Endothelial cell of umbilical vein (primary cell): ENCODE data around the gene GABBR2. TPM values are rescaled to one million over a fixed set of nuclear protein-coding genes. Genes with fewer than 3 reads are reported as not detected.

ENCODE experiments used
- BruUV-seq: library from RNA; stranded (reverse); fragments of 400-500 nt; replicated peaks from 2 replicates; lab custom pipeline; 2021; lab: Mats Ljungman, UMichigan
- CTCF ChIA-PET: fragments of 300-600, 350-600 bp; sonication (Branson Sonifier 250); formaldehyde crosslinking; loops from one replicate; lab custom pipeline; 2021; ENCODE audit warnings: antibody characterized with exemption, inconsistent platforms; lab: Charles Lee
- POLR2A ChIA-PET: fragments of 300-600, 350-600 bp; sonication (Branson Sonifier 250); formaldehyde crosslinking; loops from one replicate; lab custom pipeline; 2021; ENCODE audit warnings: antibody characterized with exemption, inconsistent platforms; lab: Charles Lee
- DNase-seq: peaks from one replicate; pipeline ENCODE4 v3.0.0-alpha.2; 2011; ENCODE audit warnings: low read depth, low spot score
- FAIRE-seq: peaks from 2 replicates; lab custom pipeline; 2011; peaks lifted over from hg19 to GRCh38; lab: Jason Lieb, UNC
- H2AFZ ChIP-seq: 2 replicates; pipeline ENCODE4 v1.6.0; 2012; ENCODE audit warnings: low read depth, low read length, control low read depth, inconsistent platforms
- H3K27ac ChIP-seq: 2 replicates; pipeline ENCODE4 v1.5.1; 2011; ENCODE audit warnings: low read depth, mild to moderate bottlenecking, control low read depth, low read length, moderate library complexity; ENCODE audit not compliant: insufficient read depth
- H3K27me3 ChIP-seq, 2 experiments: 2 replicates each; pipeline versions ENCODE4 v1.6.0 to v1.6.1; 2011; ENCODE audit warnings: low read length in 2 of 2, mixed read lengths in 1 of 2; ENCODE audit not compliant: control insufficient read depth in 2 of 2, insufficient read depth in 2 of 2
- H3K36me3 ChIP-seq, 2 experiments: 2 replicates in 1 of 2; 3 replicates in 1 of 2; pipeline ENCODE4 v1.5.1; 2011; ENCODE audit warnings: low read length in 2 of 2, mild to moderate bottlenecking in 1 of 2, moderate library complexity in 1 of 2; ENCODE audit not compliant: control insufficient read depth in 2 of 2, insufficient read depth in 2 of 2; ENCODE audit errors: extremely low read depth in 1 of 2
- H3K4me1 ChIP-seq: 3 replicates; pipeline ENCODE4 v1.5.1; 2011; ENCODE audit warnings: mild to moderate bottlenecking, low read length; ENCODE audit not compliant: control insufficient read depth, insufficient read depth; ENCODE audit errors: extremely low read depth
- H3K4me2 ChIP-seq: 2 replicates; pipeline ENCODE4 v1.6.1; 2011; ENCODE audit warnings: low read length, control low read depth, mixed read lengths; ENCODE audit not compliant: insufficient read depth
- H3K4me3 ChIP-seq, 3 experiments: fragments of 200-600 bp in 1 of 3; sonication (generic), shearing (Covaris generic) in 1 of 3; replicated peaks in 1 of 3; 2 replicates each; pipeline ENCODE4 v1.5.1; 2011 to 2016; ENCODE audit warnings: control low read depth in 3 of 3, low read length in 3 of 3, mild to moderate bottlenecking in 2 of 3, inconsistent platforms in 1 of 3, low read depth in 1 of 3, moderate library complexity in 1 of 3; ENCODE audit not compliant: insufficient read depth in 1 of 3
- H3K79me2 ChIP-seq: 2 replicates; pipeline ENCODE4 v1.6.0; 2012; ENCODE audit warnings: low read length, inconsistent platforms; ENCODE audit not compliant: control insufficient read depth, insufficient read depth
- H3K9ac ChIP-seq: replicated peaks from 2 replicates; pipeline ENCODE3; 2011; ENCODE audit warnings: low read length, control low read depth; ENCODE audit not compliant: insufficient read depth; ENCODE audit errors: extremely low read depth
- H3K9me1 ChIP-seq: replicated peaks from 3 replicates; pipeline ENCODE4 v1.6.0; 2011; ENCODE audit warnings: mild to moderate bottlenecking, low read length; ENCODE audit not compliant: control insufficient read depth, insufficient read depth; ENCODE audit errors: extremely low read depth
- H3K9me3 ChIP-seq: replicated peaks from 2 replicates; pipeline ENCODE4 v1.5.1; 2012; ENCODE audit warnings: low read length, inconsistent platforms; ENCODE audit not compliant: control insufficient read depth, insufficient read depth
- H4K20me1 ChIP-seq: replicated peaks from 2 replicates; pipeline ENCODE3; 2011; ENCODE audit warnings: mild to moderate bottlenecking, low read length; ENCODE audit not compliant: control insufficient read depth, insufficient read depth; ENCODE audit errors: extremely low read depth
- CTCF ChIP-seq, 2 donors: IDR thresholded peaks; 1 replicate in 1 of 2; 2 replicates in 1 of 2; pipeline ENCODE4 v1.5.1; 2011; ENCODE audit warnings: low read length in 2 of 2, mild to moderate bottlenecking in 2 of 2, moderate library complexity in 2 of 2, control low read depth in 1 of 2, inconsistent platforms in 1 of 2, low read depth in 1 of 2; ENCODE audit not compliant: insufficient read depth in 1 of 2; ENCODE audit errors: extremely low read depth in 1 of 2
- MYC ChIP-seq: IDR thresholded peaks from one replicate; pipeline ENCODE4 v1.6.1; 2011; ENCODE audit warnings: mild to moderate bottlenecking, low read depth, low read length
- POLR2AphosphoS5 ChIP-seq: IDR thresholded peaks from 2 replicates; pipeline ENCODE4 v1.6.1; 2012; ENCODE audit warnings: low read depth, mild to moderate bottlenecking, control low read depth, low read length, moderate library complexity; ENCODE audit not compliant: insufficient read depth
- dilution Hi-C: fragments of 300-500 bp; cut with MboI; formaldehyde crosslinking; loops from one replicate; pipeline ENCODE4 v1.15.0; 2019; ENCODE audit warnings: low sequenced_read_pairs; ENCODE audit not compliant: extremely low pct_ligation_motif_present
- intact Hi-C: fragments of 100-400 bp; cut with micrococcal nuclease; formaldehyde crosslinking; loops from one replicate; pipeline ENCODE4 v1.10.0; 2022
- polyA plus RNA-seq, 4 experiments: library from polyadenylated mRNA; depleted of rRNA in 3 of 4; stranded (reverse) in 3 of 4; unstranded in 1 of 4; fragments of >200 nt; gene quantifications; 2 replicates each; pipeline versions ENCODE4 v1.2.1 to v1.2.3, GENCODE V29; 2011 to 2012; ENCODE audit warnings: missing spikeins in 1 of 4
- total RNA-seq: library from RNA; stranded (reverse); gene quantifications from 2 replicates; pipeline ENCODE4 v1.2.3, GENCODE V29; 2021

The GABBR2 gene
- total and polyA plus RNA-seq, 2 donors (not counting 3 experiments of a cell fraction or from before 2014, with no cell fraction given) = 1.1 to 9.2 TPM

GRCh38 chr9:98678244-98678842, 30.4 kb downstream of the GABBR2 start:
- no peak overlapping the region for H3K4me2 ChIP-seq
- FAIRE-seq = peak; percentile 77
- peak overlapping the region; percentile 22 for H2AFZ ChIP-seq
- H3K27ac ChIP-seq = no peak overlapping the region
- H3K9me1 ChIP-seq = no peaks in the 10 kb centered on the region
- H3K4me3 ChIP-seq = no peak overlapping the region
- H4K20me1 ChIP-seq = no peaks in the 10 kb centered on the region
- H3K9ac ChIP-seq = no peak overlapping the region
- TF ChIP-seq CTCF (IDR thresholded peaks at IDR 0.05; ENCODE audit: extremely low read depth in 1 of 2, insufficient read depth in 1 of 2, low read depth in 1 of 2, low read length in 2 of 2) = peak; percentile 68 to 75
- no peak for TF ChIP-seq MYC
- H3K36me3 ChIP-seq = no peaks in the 10 kb centered on the region
- no peaks in the 10 kb centered on the region for H3K27me3 ChIP-seq
- DNase-seq = peak; percentile 36
- no TSS peak for BruUV-seq
- peaks cover 9% of the 10 kb centered on the region for H3K79me2 ChIP-seq
- ChIA-PET POLR2A (no interaction called here), CTCF (interaction anchor here (0.7 to 1.2 kb wide), 8 partner anchors 11 to 224 kb away, joined by 3 read pairs; no protein-coding TSS in a partner anchor)
- intact Hi-C loops = no loop called here
- no peaks in the 10 kb centered on the region for H3K4me1 ChIP-seq
- dilution Hi-C loops = no loop called here
- no peaks in the 10 kb centered on the region for H3K9me3 ChIP-seq

GRCh38 chr9:98673681-98674080, 35.1 kb downstream of the GABBR2 start:
- Histone ChIP-seq H4K20me1 (no peaks in the 10 kb centered on the region), H3K4me1 (no peaks in the 10 kb centered on the region), H3K9me1 (no peaks in the 10 kb centered on the region), H3K79me2 (peaks cover 8% of the 10 kb centered on the region), H3K9me3 (no peaks in the 10 kb centered on the region), H3K27me3 (no peaks in the 10 kb centered on the region), H3K36me3 (no peaks in the 10 kb centered on the region), H2AFZ (no peak overlapping the region), H3K27ac (no peak overlapping the region), H3K9ac (no peak overlapping the region), H3K4me3 (no peak overlapping the region), H3K4me2 (no peak overlapping the region)
- TF ChIP-seq POLR2AphosphoS5 (no peak), MYC (no peak)
- dilution Hi-C loops (no loop called here), intact Hi-C loops (no loop called here)
- no peak for FAIRE-seq
- no peak for DNase-seq
- POLR2A ChIA-PET = no interaction called here
- no TSS peak for BruUV-seq
- CTCF ChIA-PET = interaction anchor here (1.5 kb wide), 1 partner anchor 9 kb away, joined by 3 read pairs; no protein-coding TSS in a partner anchor
